GM23338 (cell line): ENCODE results near the gene CES3. TPM values are rescaled to one million over a fixed set of nuclear protein-coding genes. Genes with fewer than 3 reads are reported as not detected.

Source experiments
- ATAC-seq: fragments of 200-7000 bp; cut with Tn5 transposase; 3 replicates; pipeline ENCODE4 v1.9.1; 2020
- DNase-seq: peaks from one replicate; pipeline ENCODE4 v3.0.0-alpha.2; 2015; ENCODE audit warnings: low spot score
- H2AFZ ChIP-seq: fragments of 200-600 bp; sonication (generic); 2 replicates; pipeline ENCODE4 v1.8.0; 2016; ENCODE audit warnings: antibody characterized with exemption, mild to moderate bottlenecking, moderate library complexity
- H3F3A ChIP-seq: fragments of 200-600 bp; sonication (generic); replicated peaks from 2 replicates; pipeline ENCODE4 v1.8.0; 2017; ENCODE audit warnings: antibody characterized with exemption, mixed run types, low read depth
- H3K27ac ChIP-seq: fragments of 200-600 bp; sonication (generic); 2 replicates; pipeline ENCODE4 v1.6.1; 2016; ENCODE audit warnings: low read depth
- H3K27me3 ChIP-seq: fragments of 200-600 bp; sonication (generic); 2 replicates; pipeline ENCODE4 v1.8.0; 2016; ENCODE audit warnings: mild to moderate bottlenecking, mixed run types, moderate library complexity; ENCODE audit not compliant: insufficient read depth
- H3K36me3 ChIP-seq: fragments of 200-600 bp; sonication (generic); 2 replicates; pipeline ENCODE4 v1.8.0; 2016; ENCODE audit warnings: mild to moderate bottlenecking; ENCODE audit not compliant: insufficient read depth
- H3K4me1 ChIP-seq: fragments of 200-600 bp; sonication (generic); 2 replicates; pipeline ENCODE4 v1.8.0; 2016; ENCODE audit warnings: mild to moderate bottlenecking, moderate library complexity; ENCODE audit not compliant: insufficient read depth
- H3K4me2 ChIP-seq: fragments of 200-600 bp; sonication (generic); 2 replicates; pipeline ENCODE4 v1.7.1; 2017; ENCODE audit warnings: mixed run types
- H3K4me3 ChIP-seq: fragments of 200-600 bp; sonication (generic); 2 replicates; pipeline ENCODE4 v1.6.1; 2016; ENCODE audit warnings: mixed run types
- H3K79me2 ChIP-seq: fragments of 200-600 bp; sonication (generic); replicated peaks from 2 replicates; pipeline ENCODE4 v1.8.0; 2017; ENCODE audit warnings: mild to moderate bottlenecking; ENCODE audit not compliant: insufficient read depth
- H3K9me2 ChIP-seq: fragments of 200-600 bp; sonication (generic); 2 replicates; pipeline ENCODE4 v1.8.0; 2017; ENCODE audit not compliant: insufficient read depth
- H4K20me1 ChIP-seq: fragments of 200-600 bp; sonication (generic); replicated peaks from 2 replicates; pipeline ENCODE4 v1.8.0; 2017; ENCODE audit warnings: mild to moderate bottlenecking; ENCODE audit not compliant: insufficient read depth
- H3K27ac Mint-ChIP-seq: 2 replicates; pipeline ENCODE4 v1.8.0; 2020; ENCODE audit warnings: inconsistent platforms, mild to moderate bottlenecking, moderate library complexity, mixed read lengths
- H3K27me3 Mint-ChIP-seq: 3 replicates; pipeline ENCODE4 v1.8.0; 2022; ENCODE audit warnings: low read depth, mild to moderate bottlenecking, moderate library complexity, mixed read lengths, inconsistent platforms; ENCODE audit not compliant: insufficient read depth, poor library complexity
- H3K36me3 Mint-ChIP-seq: 3 replicates; pipeline ENCODE4 v1.8.0; 2021; ENCODE audit warnings: low read depth, mild to moderate bottlenecking, inconsistent platforms, moderate library complexity, mixed read lengths
- H3K4me1 Mint-ChIP-seq: 3 replicates; pipeline ENCODE4 v1.8.0; 2020; ENCODE audit warnings: mild to moderate bottlenecking, inconsistent platforms, mixed read lengths
- H3K4me3 Mint-ChIP-seq: 3 replicates; pipeline ENCODE4 v1.8.0; 2021; ENCODE audit warnings: moderate library complexity, mild to moderate bottlenecking, inconsistent platforms, mixed read lengths
- H3K9me3 Mint-ChIP-seq: 3 replicates; pipeline ENCODE4 v1.8.0; 2020; ENCODE audit warnings: moderate library complexity, mild to moderate bottlenecking, inconsistent platforms, mixed read lengths
- CREB1 ChIP-seq: fragments of 250-450 bp; sonication (Bioruptor Pico); IDR thresholded peaks from 2 replicates; pipeline ENCODE4 v1.5.0; 2020; ENCODE audit warnings: low read depth, mild to moderate bottlenecking, moderate library complexity
- CTCF ChIP-seq, 2 experiments: fragments of 200-600 bp in 1 of 2; sonication (generic) in 1 of 2; conservative IDR thresholded peaks; 2 replicates each; pipeline versions ENCODE4 v1.5.1 to v1.6.1; 2016 to 2017; ENCODE audit warnings: antibody characterized with exemption in 2 of 2, low read depth in 2 of 2, mild to moderate bottlenecking in 2 of 2, moderate library complexity in 1 of 2
- ETS1 ChIP-seq: IDR thresholded peaks from 2 replicates; pipeline ENCODE4 v1.6.1; 2016; ENCODE audit warnings: antibody characterized with exemption
- EZH2 ChIP-seq: fragments of 200-600 bp; sonication (generic); IDR thresholded peaks from one replicate; pipeline ENCODE4 v1.8.0; 2017; ENCODE audit warnings: antibody characterized with exemption, mild to moderate bottlenecking, low read depth; ENCODE audit not compliant: unreplicated experiment
- EZH2phosphoT487 ChIP-seq: fragments of 200-600 bp; sonication (generic); IDR thresholded peaks from one replicate; pipeline ENCODE4 v1.8.1; 2018; ENCODE audit warnings: antibody characterized with exemption; ENCODE audit not compliant: unreplicated experiment
- JUNB ChIP-seq: IDR thresholded peaks from one replicate; pipeline ENCODE4 v1.6.1; 2016; ENCODE audit warnings: antibody characterized with exemption; ENCODE audit not compliant: unreplicated experiment
- NANOG ChIP-seq: IDR thresholded peaks from 2 replicates; pipeline ENCODE4 v1.6.1; 2016; ENCODE audit warnings: antibody characterized with exemption, borderline replicate concordance
- POLR2AphosphoS5 ChIP-seq: IDR thresholded peaks from 2 replicates; pipeline ENCODE4 v1.6.1; 2016; ENCODE audit warnings: antibody characterized with exemption, low read depth
- REST ChIP-seq: IDR thresholded peaks from one replicate; pipeline ENCODE4 v1.6.1; 2018; ENCODE audit warnings: antibody characterized with exemption; ENCODE audit not compliant: unreplicated experiment
- STAT1 ChIP-seq: IDR thresholded peaks from one replicate; pipeline ENCODE4 v1.6.1; 2016; ENCODE audit warnings: antibody characterized with exemption; ENCODE audit not compliant: unreplicated experiment
- ZNF114 ChIP-seq: fragments of 250-450 bp; sonication (Bioruptor Pico); IDR thresholded peaks from 2 replicates; pipeline ENCODE4 v1.5.0; 2020; ENCODE audit warnings: mild to moderate bottlenecking, moderate library complexity
- polyA plus RNA-seq: library from polyadenylated mRNA; unstranded; fragments of >200 nt; fragmentation: Nextera tagmentation; extraction: Ambion mirVana; gene quantifications from 2 replicates; pipeline ENCODE4 v1.2.1, GENCODE V29; 2016
- total RNA-seq: library from RNA; depleted of rRNA; stranded (reverse); fragments of >200 nt; shearing (Covaris generic); gene quantifications from 2 replicates; pipeline ENCODE4 v1.2.3, GENCODE V29; 2014

Gene CES3
- total and polyA plus RNA-seq, 2 experiments from 2014 or later, result 0.55 to 1.0 TPM

DNA sequence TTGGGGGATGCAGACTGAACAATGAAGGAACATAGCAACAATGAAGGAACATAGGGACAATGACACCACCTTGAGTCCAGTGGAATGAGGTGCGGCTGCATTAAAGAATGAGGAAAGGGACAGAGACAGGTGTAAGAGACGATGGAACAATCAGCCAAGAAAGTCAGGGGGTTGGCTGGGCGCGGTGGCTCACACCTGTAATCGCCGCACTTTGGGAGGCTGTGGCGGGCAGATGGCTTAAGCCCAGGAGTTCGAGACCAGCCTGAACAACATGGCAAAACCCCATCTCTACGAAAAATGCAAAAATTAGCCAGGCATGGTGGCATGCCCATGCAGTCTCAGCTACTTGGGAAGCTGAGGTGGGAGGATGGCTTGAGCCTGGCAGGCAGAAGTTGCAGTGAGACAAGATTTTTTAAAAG is 54.3 kb downstream of the CES3 start:
- no peak overlapping the region for H2AFZ ChIP-seq
- no peak overlapping the region for H3K27ac ChIP-seq
- H3K4me3 ChIP-seq, result no peak overlapping the region
- no peak overlapping the region for H3K27ac Mint-ChIP-seq
- TF ChIP-seq ZNF114 (CRISPR knock-in tag) (no peak), CTCF (conservative IDR thresholded peaks at IDR 0.05; ENCODE audit: low read depth in 2 of 2) (peak; percentile 24 to 60; a peak in 3 of 4 replicates)
- H3K27me3 Mint-ChIP-seq, result peaks cover 42% of the 10 kb centered on the region
- H3K27me3 ChIP-seq, result peaks cover 57% of the 10 kb centered on the region
- no peaks in the 10 kb centered on the region for H3K79me2 ChIP-seq
- H3K9me3 Mint-ChIP-seq, result no peaks in the 10 kb centered on the region
- no peaks in the 10 kb centered on the region for H3K36me3 ChIP-seq
- ATAC-seq, result no peak
- H3K4me2 ChIP-seq, result no peak overlapping the region
- no peaks in the 10 kb centered on the region for H3K9me2 ChIP-seq
- H3K4me1 ChIP-seq, result peaks cover 4% of the 10 kb centered on the region; the same call in 1 of the 2 replicates
- H3K4me1 Mint-ChIP-seq, result no peaks in the 10 kb centered on the region; the same call in 2 of the 3 replicates
- DNase-seq, result no peak
- H3K4me3 Mint-ChIP-seq, result no peak overlapping the region
- H4K20me1 ChIP-seq, result no peaks in the 10 kb centered on the region
- no peaks in the 10 kb centered on the region for H3F3A ChIP-seq
- no peaks in the 10 kb centered on the region for H3K36me3 Mint-ChIP-seq

DNA sequence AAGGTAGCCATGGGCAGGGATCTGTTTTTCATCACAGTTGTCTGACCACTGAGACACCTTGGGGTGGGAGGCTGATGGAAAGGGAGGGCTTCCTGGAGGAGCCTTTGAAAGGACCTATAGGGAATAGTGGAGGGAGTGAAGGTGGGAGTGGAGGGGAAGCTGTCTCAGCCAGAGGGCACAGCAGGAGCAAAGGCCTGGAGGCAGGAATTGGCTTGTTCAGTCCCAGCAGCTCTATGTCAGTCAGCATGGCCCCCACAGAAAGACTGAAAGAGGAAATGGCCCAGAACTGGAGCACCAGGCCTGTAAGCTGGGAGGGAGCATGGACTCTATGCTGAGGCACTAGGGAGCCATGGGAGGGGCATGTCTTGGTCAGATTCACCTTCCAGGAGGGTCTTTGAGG is 55.1 kb downstream of the CES3 start:
- Mint-ChIP-seq H3K4me1 (no peaks in the 10 kb centered on the region; the same call in 2 of the 3 replicates), H3K36me3 (no peaks in the 10 kb centered on the region), H3K27me3 (peaks cover 40% of the 10 kb centered on the region), H3K4me3 (no peak overlapping the region), H3K27ac (no peak overlapping the region), H3K9me3 (no peaks in the 10 kb centered on the region)
- no peak for ATAC-seq
- peaks cover 53% of the 10 kb centered on the region for H3K27me3 ChIP-seq
- H3K4me3 ChIP-seq, result no peak overlapping the region
- no peaks in the 10 kb centered on the region for H3F3A ChIP-seq
- no peak overlapping the region for H3K27ac ChIP-seq
- H3K4me1 ChIP-seq, result peaks cover 4% of the 10 kb centered on the region; the same call in 1 of the 2 replicates
- no peak overlapping the region for H2AFZ ChIP-seq
- no peaks in the 10 kb centered on the region for H3K79me2 ChIP-seq
- H3K36me3 ChIP-seq, result no peaks in the 10 kb centered on the region
- no peaks in the 10 kb centered on the region for H3K9me2 ChIP-seq
- H3K4me2 ChIP-seq, result no peak overlapping the region
- no peak for DNase-seq
- H4K20me1 ChIP-seq, result no peaks in the 10 kb centered on the region
- TF ChIP-seq EZH2 (no peak), ETS1 (no peak), STAT1 (no peak), NANOG (no peak), POLR2AphosphoS5 (no peak), JUNB (no peak), CREB1 (CRISPR knock-in tag) (no peak), REST (no peak), EZH2phosphoT487 (no peak)
